Gastroesophageal sphincter (tissue), 4 donors: ENCODE results near the gene HECW1. TPM values are rescaled to one million over a fixed set of nuclear protein-coding genes. Genes with fewer than 3 reads are reported as not detected.

Experiments used
- ATAC-seq: fragments of 150-250 bp; one replicate; pipeline ENCODE4 v1.9.1; 2016; ENCODE audit warnings: mild to moderate bottlenecking, moderate library complexity
- H3K27ac ChIP-seq, 4 donors: fragments of 200-600 bp; sonication (generic) in 3 of 4; 1 replicate in 3 of 4; 2 replicates in 1 of 4; pipeline ENCODE4 v1.5.1; 2016 to 2019
- H3K27me3 ChIP-seq: fragments of 200-600 bp; sonication (generic); one replicate; pipeline ENCODE4 v1.5.1; 2019
- H3K36me3 ChIP-seq, 2 donors: fragments of 200-600 bp; sonication (generic); one replicate each; pipeline ENCODE4 v1.5.1; 2019; ENCODE audit warnings: control low read depth in 1 of 2
- H3K4me1 ChIP-seq, 3 donors: fragments of 200-600 bp; sonication (generic); 1 replicate in 2 of 3; 2 replicates in 1 of 3; pipeline ENCODE4 v1.5.1; 2016 to 2019; ENCODE audit warnings: control low read depth in 2 of 3
- H3K4me3 ChIP-seq, 2 donors: fragments of 200-600 bp; sonication (generic); one replicate each; pipeline ENCODE4 v1.5.1; 2019; ENCODE audit warnings: mild to moderate bottlenecking in 1 of 2, moderate library complexity in 1 of 2
- H3K9me3 ChIP-seq, 3 donors: fragments of 200-600 bp; sonication (generic); one replicate each; pipeline ENCODE4 v1.5.1; 2017 to 2019; ENCODE audit warnings: control low read depth in 2 of 3
- EP300 ChIP-seq: sonication (generic); formaldehyde crosslinking; IDR thresholded peaks from one replicate; pipeline ENCODE4 v1.6.1; 2017; ENCODE audit warnings: antibody characterized with exemption, mild to moderate bottlenecking
- POLR2A ChIP-seq, 2 donors: fragments of 450-650 bp; IDR thresholded peaks; one replicate each; pipeline ENCODE4 v1.6.1; 2017; ENCODE audit warnings: antibody characterized with exemption in 2 of 2, mild to moderate bottlenecking in 2 of 2, moderate library complexity in 1 of 2
- POLR2AphosphoS5 ChIP-seq: sonication (generic); formaldehyde crosslinking; IDR thresholded peaks from one replicate; pipeline ENCODE4 v1.6.1; 2017; ENCODE audit warnings: antibody characterized with exemption
- whole genome bisulfite sequencing, 2 donors: methylation state at CpG; one replicate each; pipeline ENCODE4 v1.1.5; 2018; ENCODE audit warnings: low coverage in 1 of 2; 5-methylcytosine and 5-hydroxymethylcytosine counted together
- total RNA-seq, 4 donors: library from RNA; depleted of rRNA; stranded (reverse); fragments of >200 nt; gene quantifications; one replicate each; pipeline ENCODE4 v1.1.0, GENCODE V29; 2016
- TF ChIP-seq, protein P1 (sequence below), 4 experiments: fragments of 200-600 bp in 2 of 4; fragments of 450-650 bp in 2 of 4; sonication (generic) in 1 of 4; IDR thresholded peaks; one replicate each; pipeline ENCODE4 v1.5.1; 2017 to 2019; ENCODE audit warnings: antibody characterized with exemption in 4 of 4, mild to moderate bottlenecking in 2 of 4, moderate library complexity in 2 of 4

Gene HECW1
- total RNA-seq, 4 donors from 2014 or later, result 0.04 to 0.31 (median 0.13) TPM; not detected in 1

DNA sequence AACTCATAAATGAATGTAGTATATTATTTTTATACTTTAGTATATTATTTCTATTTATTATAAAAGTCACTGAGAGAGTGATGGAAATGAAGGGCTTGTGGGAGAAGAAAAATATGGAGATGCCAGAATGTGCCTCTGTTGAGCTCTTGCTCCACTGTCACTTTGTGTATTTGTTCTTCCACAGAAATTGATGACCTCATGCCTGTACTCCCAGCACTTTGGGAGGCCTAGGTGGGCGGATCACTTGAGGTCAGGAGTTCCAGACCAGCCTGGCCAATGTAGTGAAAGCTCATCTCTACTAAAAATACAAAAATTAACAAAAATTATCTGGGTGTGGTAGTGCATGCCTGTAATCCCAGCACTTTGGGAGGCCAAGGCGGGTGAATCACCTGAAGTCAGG, 394.0 kb downstream of the HECW1 start:
- Histone ChIP-seq H3K27me3 (no peaks in the 10 kb centered on the region), H3K9me3 (no peaks in the 10 kb centered on the region), H3K36me3 (no peaks in the 10 kb centered on the region), H3K4me3 (no peak overlapping the region), H3K27ac (no peak overlapping the region), H3K4me1 (peaks cover 0 to 8% (median 0%) of the 10 kb centered on the region in 3 donors)
- TF ChIP-seq POLR2AphosphoS5 (no peak), POLR2A (IDR thresholded peaks at IDR 0.05) (no peak), EP300 (no peak)
- TF ChIP-seq, protein P1, sequence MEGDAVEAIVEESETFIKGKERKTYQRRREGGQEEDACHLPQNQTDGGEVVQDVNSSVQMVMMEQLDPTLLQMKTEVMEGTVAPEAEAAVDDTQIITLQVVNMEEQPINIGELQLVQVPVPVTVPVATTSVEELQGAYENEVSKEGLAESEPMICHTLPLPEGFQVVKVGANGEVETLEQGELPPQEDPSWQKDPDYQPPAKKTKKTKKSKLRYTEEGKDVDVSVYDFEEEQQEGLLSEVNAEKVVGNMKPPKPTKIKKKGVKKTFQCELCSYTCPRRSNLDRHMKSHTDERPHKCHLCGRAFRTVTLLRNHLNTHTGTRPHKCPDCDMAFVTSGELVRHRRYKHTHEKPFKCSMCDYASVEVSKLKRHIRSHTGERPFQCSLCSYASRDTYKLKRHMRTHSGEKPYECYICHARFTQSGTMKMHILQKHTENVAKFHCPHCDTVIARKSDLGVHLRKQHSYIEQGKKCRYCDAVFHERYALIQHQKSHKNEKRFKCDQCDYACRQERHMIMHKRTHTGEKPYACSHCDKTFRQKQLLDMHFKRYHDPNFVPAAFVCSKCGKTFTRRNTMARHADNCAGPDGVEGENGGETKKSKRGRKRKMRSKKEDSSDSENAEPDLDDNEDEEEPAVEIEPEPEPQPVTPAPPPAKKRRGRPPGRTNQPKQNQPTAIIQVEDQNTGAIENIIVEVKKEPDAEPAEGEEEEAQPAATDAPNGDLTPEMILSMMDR (IDR thresholded peaks at IDR 0.05), result no peak
- no peak for ATAC-seq
- WGBS, 2 donors, result 73 to 89% methylated on average over 1 to 2 of the region's 2 CpGs

DNA sequence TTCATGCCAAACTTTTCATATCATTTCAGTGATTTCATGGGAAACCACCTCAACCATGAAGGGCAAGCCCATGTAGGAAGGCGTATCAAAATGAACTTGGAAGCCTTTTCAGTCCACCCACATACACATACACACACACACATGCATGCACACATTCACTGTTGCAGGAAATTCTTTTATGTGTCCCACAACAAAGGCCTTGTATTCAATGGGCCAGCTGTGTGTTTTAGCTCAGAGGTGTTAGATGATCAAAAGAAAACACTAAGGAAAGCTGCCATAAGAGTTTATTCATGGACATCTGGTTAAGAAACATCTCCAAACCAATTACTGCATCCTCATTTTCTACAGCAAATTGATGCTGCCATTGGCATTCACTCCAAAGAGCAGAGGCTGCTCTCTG, 396.0 kb downstream of the HECW1 start:
- 69% methylated on average over 1 of the region's 1 CpG; no CpG with 5 or more reads in 1 of the 2 donors for WGBS, 2 donors
- no peak for ATAC-seq
- Histone ChIP-seq H3K4me1 (no peaks in the 10 kb centered on the region), H3K36me3 (no peaks in the 10 kb centered on the region), H3K9me3 (no peaks in the 10 kb centered on the region), H3K27ac (no peak overlapping the region), H3K4me3 (no peak overlapping the region), H3K27me3 (no peaks in the 10 kb centered on the region)
- TF ChIP-seq, protein P1 (IDR thresholded peaks at IDR 0.05), result no peak
- TF ChIP-seq POLR2A (IDR thresholded peaks at IDR 0.05), result no peak
- no peak for TF ChIP-seq EP300
- no peak for TF ChIP-seq POLR2AphosphoS5

DNA sequence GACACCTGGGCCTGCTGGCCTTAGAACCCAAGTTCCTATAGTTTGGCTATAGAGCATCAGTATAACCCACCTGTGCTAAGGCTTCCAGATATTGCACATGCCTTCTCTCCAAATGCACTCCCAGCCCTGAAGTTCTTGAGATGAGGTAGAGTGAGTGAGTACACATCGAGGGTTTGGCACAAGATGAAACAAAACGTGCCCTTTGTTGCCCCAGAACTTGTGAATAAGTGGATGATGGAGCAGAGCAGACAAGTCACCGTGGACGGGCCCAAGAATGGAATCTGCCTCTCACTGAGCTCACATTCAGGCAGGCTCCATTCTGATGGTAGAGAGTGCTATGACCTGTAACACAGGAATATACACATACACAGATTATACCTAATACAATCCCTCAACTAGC, 397.5 kb downstream of the HECW1 start:
- Histone ChIP-seq H3K9me3 (no peaks in the 10 kb centered on the region), H3K4me1 (no peaks in the 10 kb centered on the region), H3K27me3 (peaks cover 1% of the 10 kb centered on the region), H3K27ac (no peak overlapping the region), H3K36me3 (no peaks in the 10 kb centered on the region), H3K4me3 (no peak overlapping the region)
- 76 to 90% methylated on average over 2 to 4 of the region's 4 CpGs for WGBS, 2 donors
- TF ChIP-seq POLR2A (IDR thresholded peaks at IDR 0.05) (no peak), POLR2AphosphoS5 (no peak), EP300 (no peak)
- TF ChIP-seq, protein P1 (IDR thresholded peaks at IDR 0.05), result no peak
- no peak for ATAC-seq

DNA sequence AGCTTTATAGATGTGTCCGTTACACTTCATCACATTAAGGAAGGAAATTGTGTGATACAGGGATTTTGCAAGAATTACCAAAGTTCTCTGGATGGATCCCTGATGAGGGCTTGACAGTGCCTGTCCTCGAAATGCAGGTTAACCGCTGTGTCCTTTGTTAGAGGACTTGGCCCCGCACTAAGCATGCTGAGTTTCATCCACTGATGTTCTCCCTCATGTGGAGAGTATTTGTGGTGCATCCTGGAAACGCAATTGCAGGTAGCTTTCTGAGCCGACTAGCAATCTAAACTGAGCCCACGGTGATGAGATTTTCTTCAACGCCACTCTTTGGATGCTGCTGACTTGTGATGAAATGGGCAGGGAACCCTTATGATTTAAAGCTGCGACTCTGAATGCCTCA, 398.6 kb downstream of the HECW1 start:
- Histone ChIP-seq H3K4me1 (no peaks in the 10 kb centered on the region), H3K27ac (no peak overlapping the region), H3K27me3 (peaks cover 4% of the 10 kb centered on the region), H3K9me3 (no peaks in the 10 kb centered on the region), H3K36me3 (no peaks in the 10 kb centered on the region), H3K4me3 (no peak overlapping the region)
- 59 to 84% methylated on average over 6 to 7 of the region's 9 CpGs for WGBS, 2 donors
- TF ChIP-seq POLR2AphosphoS5 (no peak), POLR2A (IDR thresholded peaks at IDR 0.05) (no peak), EP300 (no peak)
- TF ChIP-seq, protein P1 (IDR thresholded peaks at IDR 0.05), result no peak
- no peak for ATAC-seq

DNA sequence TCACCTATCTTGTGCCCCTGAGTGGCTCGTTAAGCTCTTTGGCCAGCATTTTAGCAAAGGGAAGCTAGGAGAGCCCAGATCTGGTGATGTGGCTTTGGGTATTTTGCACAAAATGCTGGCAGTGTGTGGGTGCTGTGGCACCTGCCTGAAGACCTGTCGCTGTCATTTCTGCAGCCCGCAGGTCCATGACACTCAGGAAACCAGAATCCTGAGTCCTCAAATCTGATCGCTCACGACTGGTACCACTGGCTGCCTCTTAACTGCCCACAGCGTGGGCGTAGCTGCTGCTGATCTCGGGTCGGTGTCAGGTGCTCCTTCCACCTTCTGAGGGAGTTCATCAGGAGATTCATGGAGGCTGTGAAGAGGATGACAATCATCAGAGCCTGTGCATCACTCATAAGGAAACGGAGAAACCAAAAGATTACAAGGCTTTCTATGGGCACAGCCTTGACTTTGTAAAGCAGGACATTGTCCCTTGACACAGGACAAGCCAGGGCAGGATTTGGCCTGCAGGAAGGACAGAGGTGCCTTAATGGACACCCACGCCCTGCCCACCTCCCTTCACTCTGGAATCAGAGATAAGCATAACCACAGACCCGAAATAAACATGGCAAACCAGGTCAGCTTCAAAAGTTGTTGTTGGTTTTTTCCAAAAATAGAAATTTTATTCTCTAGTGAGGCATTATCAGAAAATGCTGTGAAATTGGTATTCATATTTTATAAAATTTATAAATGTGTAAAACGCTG, 399.5 kb downstream of the HECW1 start:
- H3K27me3 ChIP-seq, result peaks cover 8% of the 10 kb centered on the region
- 30 to 88% methylated on average over 1 to 6 of the region's 13 CpGs for WGBS, 2 donors

More for the DNA sequence above, 399.5 kb downstream of the HECW1 start:
- H3K4me3 ChIP-seq, result no peak overlapping the region
- H3K36me3 ChIP-seq, result no peaks in the 10 kb centered on the region
- TF ChIP-seq POLR2A (IDR thresholded peaks at IDR 0.05) (no peak), EP300 (no peak), POLR2AphosphoS5 (no peak)
- TF ChIP-seq, protein P1 (IDR thresholded peaks at IDR 0.05), result no peak
- no peaks in the 10 kb centered on the region for H3K4me1 ChIP-seq
- no peaks in the 10 kb centered on the region for H3K9me3 ChIP-seq
- ATAC-seq, result no peak
- no peak overlapping the region for H3K27ac ChIP-seq
